KOPT-K1 (cell line): ENCODE results near the gene DAZAP1.

Experiments
- H3K27ac ChIP-seq: fragments of 200-600 bp; sonication (generic); 2 replicates; pipeline ENCODE4 v1.5.1; 2016; ENCODE audit warnings: antibody characterized with exemption, mild to moderate bottlenecking, low read depth, low read length; ENCODE audit not compliant: poor library complexity, severe bottlenecking
- H3K36me3 ChIP-seq: fragments of 200-600 bp; sonication (generic); 2 replicates; pipeline ENCODE4 v1.5.1; 2017; ENCODE audit warnings: antibody characterized with exemption, mild to moderate bottlenecking, low read length, moderate library complexity; ENCODE audit not compliant: insufficient read depth
- H3K9me3 ChIP-seq: fragments of 200-600 bp; sonication (generic); 2 replicates; pipeline ENCODE4 v1.5.1; 2017; ENCODE audit warnings: antibody characterized with exemption, low read length, mild to moderate bottlenecking; ENCODE audit not compliant: insufficient read depth, poor library complexity, severe bottlenecking

The DAZAP1 gene

DNA sequence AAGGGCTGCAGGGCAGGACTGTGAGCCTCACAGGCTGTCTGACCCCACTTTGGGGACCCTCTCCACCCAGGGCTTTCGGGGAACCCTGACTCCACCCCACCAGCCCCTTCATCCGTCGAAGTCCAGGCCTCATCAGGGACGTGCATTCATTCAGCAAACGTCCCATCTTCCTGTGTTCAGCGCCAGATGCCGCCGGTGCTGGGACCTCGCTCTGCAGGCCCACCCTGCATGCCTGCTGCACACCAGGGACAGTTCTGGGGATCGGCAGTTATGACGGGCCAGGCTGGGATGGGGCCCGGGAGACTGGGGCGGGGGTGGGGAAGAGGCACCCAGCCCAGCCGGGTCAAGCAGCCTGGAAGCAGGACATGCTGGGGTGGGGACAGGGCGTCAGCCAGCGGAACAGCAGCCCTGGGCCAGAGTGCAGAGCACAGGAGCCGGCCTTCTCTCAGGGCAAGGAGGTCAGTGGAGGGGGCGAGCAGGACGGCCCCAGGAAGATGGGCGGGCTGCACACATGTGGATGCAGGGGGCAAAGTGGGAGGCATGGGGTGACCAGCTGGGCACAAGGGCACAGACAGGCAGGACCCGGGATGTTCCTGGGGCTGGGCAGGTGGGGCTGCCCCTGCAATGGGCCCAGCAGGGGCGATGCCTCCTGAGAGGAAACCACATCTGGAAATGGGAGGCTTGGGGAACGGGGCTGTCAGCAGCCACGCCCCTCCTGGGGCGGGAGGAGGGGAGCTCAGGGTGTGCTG lies 11.2 kb upstream of the DAZAP1 start:
- no peak overlapping the region for H3K27ac ChIP-seq
- H3K9me3 ChIP-seq, result no peaks in the 10 kb centered on the region
- H3K36me3 ChIP-seq, result peaks cover 56% of the 10 kb centered on the region

- Histone ChIP-seq H3K36me3 (peaks cover 51% of the 10 kb centered on the region), H3K9me3 (no peaks in the 10 kb centered on the region), H3K27ac (no peak overlapping the region)
These were observed 10.4 kb upstream of the DAZAP1 start for GRCh38 chr19:1396768-1397679.

GRCh38 chr19:1397838-1398237 lies 9.5 kb upstream of the DAZAP1 start:
- Histone ChIP-seq H3K9me3 (no peaks in the 10 kb centered on the region), H3K36me3 (peaks cover 43% of the 10 kb centered on the region), H3K27ac (no peak overlapping the region)

DNA sequence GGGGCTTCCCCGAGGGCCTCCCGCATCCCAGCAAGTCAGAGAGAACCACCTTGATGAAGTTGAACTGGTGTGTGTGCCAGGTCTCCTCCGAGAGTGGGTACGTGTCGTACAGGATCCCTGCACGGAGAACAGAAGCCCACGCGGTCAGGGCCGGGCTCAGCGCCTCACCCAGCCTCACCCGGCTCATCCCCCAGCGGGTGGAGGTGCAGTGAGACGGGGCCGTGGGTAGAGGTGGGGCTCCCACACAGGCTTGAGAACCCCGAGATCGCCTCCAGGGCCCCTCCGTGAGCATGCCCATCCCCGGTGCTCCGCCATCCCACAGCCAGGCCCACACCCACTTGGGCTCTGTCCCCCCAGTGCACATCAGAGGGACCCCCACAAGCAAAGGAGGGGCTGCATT lies 8.3 kb upstream of the DAZAP1 start:
- Histone ChIP-seq H3K9me3 (no peaks in the 10 kb centered on the region), H3K27ac (no peak overlapping the region), H3K36me3 (peaks cover 30% of the 10 kb centered on the region)

DNA sequence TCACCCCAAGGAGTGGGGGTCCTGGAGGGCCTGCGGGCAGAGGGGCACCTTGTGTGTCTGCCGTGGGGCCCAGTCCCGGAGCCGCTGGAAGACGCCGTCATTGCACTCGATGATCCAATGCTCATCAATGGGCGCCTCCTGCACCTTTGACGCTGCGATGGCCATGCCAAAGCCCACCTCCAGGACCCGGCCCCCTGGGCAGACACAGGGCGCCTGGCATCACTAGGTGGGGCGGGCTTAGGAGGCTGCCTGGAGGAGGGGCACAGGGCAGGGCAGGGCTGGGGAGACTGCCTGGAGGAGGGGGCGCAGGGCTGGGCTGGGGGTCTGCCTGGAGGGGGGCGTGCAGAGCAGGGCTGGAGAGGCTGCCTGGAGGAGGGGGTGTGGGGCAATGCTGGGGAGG lies 7.6 kb upstream of the DAZAP1 start:
- H3K27ac ChIP-seq, result no peak overlapping the region
- no peaks in the 10 kb centered on the region for H3K9me3 ChIP-seq
- H3K36me3 ChIP-seq, result peaks cover 28% of the 10 kb centered on the region

GRCh38 chr19:1400281-1401137 lies 6.9 kb upstream of the DAZAP1 start:
- Histone ChIP-seq H3K36me3 (peaks cover 28% of the 10 kb centered on the region), H3K9me3 (no peaks in the 10 kb centered on the region), H3K27ac (peak overlapping the region; percentile 72)

- H3K27ac ChIP-seq, result peak within 1 kb of the TSS; percentile 72
- no peaks in the 10 kb centered on the region for H3K9me3 ChIP-seq
- H3K36me3 ChIP-seq, result peaks cover 28% of the 10 kb centered on the region
These were observed 6.1 kb upstream of the DAZAP1 start, which contains the start of gene GAMT for GRCh38 chr19:1401138-1401888. Gene GAMT, minus strand, starts transcription at chr19:1401542. Its CDS starts 66 bp downstream, at chr19:1401476.

DNA sequence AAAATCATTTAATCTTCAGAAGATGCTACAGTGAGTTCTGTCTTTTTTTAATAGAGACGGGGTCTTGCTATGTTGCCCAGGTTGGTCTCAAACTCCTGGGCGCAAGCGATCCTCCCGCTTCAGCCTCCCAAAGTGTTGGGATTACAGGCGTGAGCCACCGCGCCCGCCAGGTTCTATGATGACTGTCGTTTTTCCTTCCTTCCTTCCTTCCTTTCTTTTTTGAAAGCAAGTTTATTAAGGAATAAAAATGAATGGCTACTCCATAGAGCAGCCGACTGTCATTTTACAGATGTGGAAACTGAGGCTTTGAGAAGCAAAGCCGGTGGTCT lies 5.5 kb upstream of the DAZAP1 start:
- Histone ChIP-seq H3K36me3 (peaks cover 27% of the 10 kb centered on the region), H3K27ac (peak overlapping the region; percentile 72), H3K9me3 (no peaks in the 10 kb centered on the region)

DNA sequence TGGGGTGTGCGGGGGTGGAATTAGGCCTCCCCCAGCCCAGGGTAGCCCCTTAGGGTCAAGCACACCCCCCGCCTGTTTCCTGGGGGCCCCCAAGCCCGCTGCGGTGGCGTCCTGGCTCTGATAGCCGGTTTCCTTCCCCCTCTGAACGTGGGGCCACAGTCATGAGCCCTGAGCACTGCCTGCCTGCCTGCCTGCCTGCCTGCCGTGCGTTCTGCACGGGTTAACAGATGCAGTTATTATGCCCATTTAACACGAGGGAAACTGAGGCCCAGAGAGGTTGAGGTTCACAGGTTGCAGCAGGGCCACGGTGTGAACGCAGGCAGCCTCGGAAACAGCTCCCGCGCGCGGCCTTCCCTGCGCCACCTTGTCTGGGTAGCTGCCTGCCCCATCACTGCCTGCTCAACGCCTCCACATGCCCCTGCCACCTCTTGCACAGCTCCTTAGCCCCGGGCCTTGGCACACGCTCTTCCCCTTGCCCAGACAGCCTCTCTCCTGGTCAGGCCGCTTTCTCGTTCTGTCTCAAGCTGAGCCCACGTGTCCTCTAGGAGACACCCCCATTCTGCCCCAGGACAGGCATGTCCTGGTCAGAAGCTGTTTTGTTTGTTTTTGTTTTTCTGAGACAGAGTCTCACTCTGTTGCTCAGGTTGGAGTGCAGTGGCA lies 4.8 kb upstream of the DAZAP1 start:
- H3K27ac ChIP-seq, result no peak overlapping the region
- H3K36me3 ChIP-seq, result peaks cover 20% of the 10 kb centered on the region
- no peaks in the 10 kb centered on the region for H3K9me3 ChIP-seq

GRCh38 chr19:1406774-1407527 lies 435 bp upstream of the DAZAP1 start:
- peaks cover 32% of the 10 kb centered on the region for H3K36me3 ChIP-seq
- H3K9me3 ChIP-seq, result no peaks in the 10 kb centered on the region
- peak overlapping the region; percentile 72 for H3K27ac ChIP-seq

- H3K36me3 ChIP-seq, result peaks cover 48% of the 10 kb centered on the region
- H3K27ac ChIP-seq, result peak overlapping the region; percentile 97
- no peaks in the 10 kb centered on the region for H3K9me3 ChIP-seq
These were observed 1.2 kb downstream of the DAZAP1 start for GRCh38 chr19:1408300-1409203.

GRCh38 chr19:1409204-1410005 lies 2.0 kb downstream of the DAZAP1 start:
- Histone ChIP-seq H3K36me3 (peaks cover 57% of the 10 kb centered on the region), H3K9me3 (no peaks in the 10 kb centered on the region), H3K27ac (peak overlapping the region; percentile 97)
